GM10266 (cell line): ENCODE results near the gene TEP1.

Source experiments
- DNase-seq: peaks from one replicate; pipeline ENCODE4 v3.0.0; 2012; ENCODE audit errors: extremely low spot score
- TF ChIP-seq, protein P1 (sequence below): IDR thresholded peaks from 2 replicates; pipeline ENCODE4 v1.5.1; 2012; ENCODE audit warnings: mild to moderate bottlenecking, low read depth; ENCODE audit not compliant: control insufficient read depth, insufficient read depth; ENCODE audit errors: missing control alignments

The TEP1 gene

DNA sequence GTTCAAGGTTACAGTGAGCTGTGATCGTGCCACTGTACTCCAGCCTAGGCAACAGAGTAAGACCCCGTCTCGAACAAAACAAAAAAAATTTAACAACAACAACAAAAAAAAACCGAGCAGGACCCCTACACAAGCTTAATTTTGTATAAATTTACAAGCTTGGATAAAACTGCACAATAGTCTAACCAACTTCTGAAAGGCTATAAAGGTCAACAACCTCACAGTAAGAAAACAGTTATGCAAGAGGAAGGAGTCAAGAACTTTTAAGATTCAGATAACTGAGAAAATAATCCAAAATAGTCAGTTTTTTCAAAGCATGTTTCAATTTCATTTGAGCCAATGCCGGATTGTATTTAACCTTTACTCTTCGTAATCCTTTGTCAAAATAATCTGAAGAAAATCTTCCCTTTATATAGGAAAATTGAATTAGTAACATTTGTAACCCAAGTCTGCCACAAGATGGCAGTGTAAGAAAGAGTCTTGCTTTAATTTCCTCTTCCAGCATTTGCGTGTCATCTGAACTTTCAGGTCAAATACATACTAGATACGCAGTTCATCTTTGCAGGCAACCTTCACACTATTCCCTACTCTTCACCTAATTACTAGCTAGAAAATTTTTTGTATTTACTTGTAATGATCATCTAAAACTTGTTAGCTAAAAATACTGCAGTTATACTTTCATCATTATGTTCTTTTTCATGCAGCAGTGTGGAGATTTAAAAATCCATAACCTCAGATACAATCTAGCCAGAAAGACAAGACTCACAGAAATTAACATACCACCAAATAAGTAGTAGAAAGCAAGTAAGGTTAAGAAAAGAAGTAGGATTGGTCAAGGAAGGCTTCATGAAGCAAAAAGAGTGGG, 86.1 kb downstream of the TEP1 start:
- DNase-seq = peak; percentile 48
- TF ChIP-seq, protein P1, sequence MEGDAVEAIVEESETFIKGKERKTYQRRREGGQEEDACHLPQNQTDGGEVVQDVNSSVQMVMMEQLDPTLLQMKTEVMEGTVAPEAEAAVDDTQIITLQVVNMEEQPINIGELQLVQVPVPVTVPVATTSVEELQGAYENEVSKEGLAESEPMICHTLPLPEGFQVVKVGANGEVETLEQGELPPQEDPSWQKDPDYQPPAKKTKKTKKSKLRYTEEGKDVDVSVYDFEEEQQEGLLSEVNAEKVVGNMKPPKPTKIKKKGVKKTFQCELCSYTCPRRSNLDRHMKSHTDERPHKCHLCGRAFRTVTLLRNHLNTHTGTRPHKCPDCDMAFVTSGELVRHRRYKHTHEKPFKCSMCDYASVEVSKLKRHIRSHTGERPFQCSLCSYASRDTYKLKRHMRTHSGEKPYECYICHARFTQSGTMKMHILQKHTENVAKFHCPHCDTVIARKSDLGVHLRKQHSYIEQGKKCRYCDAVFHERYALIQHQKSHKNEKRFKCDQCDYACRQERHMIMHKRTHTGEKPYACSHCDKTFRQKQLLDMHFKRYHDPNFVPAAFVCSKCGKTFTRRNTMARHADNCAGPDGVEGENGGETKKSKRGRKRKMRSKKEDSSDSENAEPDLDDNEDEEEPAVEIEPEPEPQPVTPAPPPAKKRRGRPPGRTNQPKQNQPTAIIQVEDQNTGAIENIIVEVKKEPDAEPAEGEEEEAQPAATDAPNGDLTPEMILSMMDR = peak; percentile 50

DNA sequence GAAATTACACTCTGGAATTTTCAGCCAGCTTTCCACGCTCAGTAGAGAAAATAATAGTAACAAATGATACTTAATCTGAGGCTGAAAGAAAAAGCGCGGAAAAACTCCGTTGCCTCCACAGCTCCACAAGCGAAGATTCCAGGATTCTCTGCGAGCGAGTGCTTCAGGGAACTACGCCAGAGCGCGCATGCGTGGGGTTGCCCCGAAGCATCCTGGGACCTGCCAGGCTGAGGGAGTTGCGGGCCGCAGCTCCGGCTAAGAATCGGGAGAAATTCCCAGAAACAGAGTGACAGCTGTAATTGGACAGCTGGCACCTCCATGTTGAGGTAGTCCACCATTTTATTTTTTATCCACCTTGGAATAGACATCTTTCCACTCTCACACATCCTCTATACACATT, 95.6 kb downstream of the TEP1 start:
- TF ChIP-seq, protein P1 = no peak
- DNase-seq = no peak
